ENCODE results near the gene GPR180.

Gene GPR180

GRCh38 chr13:94679614-94680013, 78.0 kb downstream of the GPR180 start:
- H3K4me3 ChIP-seq (ENCODE audit: low read length, poor library complexity, severe bottlenecking), result no peak overlapping the region
- H3K36me3 ChIP-seq (ENCODE audit: insufficient read depth, low read length), result no peaks in the 10 kb centered on the region
- H3K9ac ChIP-seq (ENCODE audit: low read depth, low read length, poor library complexity, severe bottlenecking), result no peak overlapping the region
- TF ChIP-seq EZH2phosphoT487 (IDR thresholded peaks at IDR 0.05; ENCODE audit: borderline replicate concordance) (no peak), CTCF (conservative IDR thresholded peaks at IDR 0.05; ENCODE audit: low read length) (no peak)
- H3K9me3 ChIP-seq (ENCODE audit: insufficient read depth, low read depth, low read length), result no peaks in the 10 kb centered on the region
- no peaks in the 10 kb centered on the region for H3F3A ChIP-seq (ENCODE audit: low read depth)
- H4K20me1 ChIP-seq (ENCODE audit: insufficient read depth, low read length, poor library complexity, severe bottlenecking), result no peaks in the 10 kb centered on the region
- H3K79me2 ChIP-seq (ENCODE audit: insufficient read depth, low read length), result no peaks in the 10 kb centered on the region
- H3K27me3 ChIP-seq (ENCODE audit: insufficient read depth, low read length, poor library complexity, severe bottlenecking), result no peaks in the 10 kb centered on the region
- no peaks in the 10 kb centered on the region for H3K9me2 ChIP-seq (replicated peaks; ENCODE audit: low read depth, low read length)
- H3K4me1 ChIP-seq (ENCODE audit: insufficient read depth, low read length, poor library complexity, severe bottlenecking), result no peaks in the 10 kb centered on the region
- H2AFZ ChIP-seq (ENCODE audit: low read length), result no peak overlapping the region
- H3K4me2 ChIP-seq (ENCODE audit: low read depth, low read length, poor library complexity, severe bottlenecking), result no peak overlapping the region

- Histone ChIP-seq H3K4me1 (ENCODE audit: insufficient read depth, low read length, poor library complexity, severe bottlenecking) (no peaks in the 10 kb centered on the region), H3K4me2 (ENCODE audit: low read depth, low read length, poor library complexity, severe bottlenecking) (no peak overlapping the region), H3K9me2 (replicated peaks; ENCODE audit: low read depth, low read length) (no peaks in the 10 kb centered on the region), H3K9ac (ENCODE audit: low read depth, low read length, poor library complexity, severe bottlenecking) (no peak overlapping the region), H3K79me2 (ENCODE audit: insufficient read depth, low read length) (no peaks in the 10 kb centered on the region), H3K36me3 (ENCODE audit: insufficient read depth, low read length) (no peaks in the 10 kb centered on the region), H2AFZ (ENCODE audit: low read length) (no peak overlapping the region), H3K4me3 (ENCODE audit: low read length, poor library complexity, severe bottlenecking) (no peak overlapping the region), H4K20me1 (ENCODE audit: insufficient read depth, low read length, poor library complexity, severe bottlenecking) (no peaks in the 10 kb centered on the region), H3F3A (ENCODE audit: low read depth) (no peaks in the 10 kb centered on the region), H3K9me3 (ENCODE audit: insufficient read depth, low read depth, low read length) (no peaks in the 10 kb centered on the region), H3K27me3 (ENCODE audit: insufficient read depth, low read length, poor library complexity, severe bottlenecking) (no peaks in the 10 kb centered on the region)
- TF ChIP-seq EZH2phosphoT487 (IDR thresholded peaks at IDR 0.05; ENCODE audit: borderline replicate concordance) (no peak), CTCF (conservative IDR thresholded peaks at IDR 0.05; ENCODE audit: low read length) (no peak)
Measured at GRCh38 chr13:94682229-94682628, 80.6 kb downstream of the GPR180 start.

GRCh38 chr13:94683409-94683808, 81.8 kb downstream of the GPR180 start:
- Histone ChIP-seq H3K79me2 (ENCODE audit: insufficient read depth, low read length) (no peaks in the 10 kb centered on the region), H3F3A (ENCODE audit: low read depth) (no peaks in the 10 kb centered on the region), H3K9me3 (ENCODE audit: insufficient read depth, low read depth, low read length) (no peaks in the 10 kb centered on the region), H3K36me3 (ENCODE audit: insufficient read depth, low read length) (no peaks in the 10 kb centered on the region), H3K9me2 (replicated peaks; ENCODE audit: low read depth, low read length) (no peaks in the 10 kb centered on the region), H3K4me2 (ENCODE audit: low read depth, low read length, poor library complexity, severe bottlenecking) (no peak overlapping the region), H3K9ac (ENCODE audit: low read depth, low read length, poor library complexity, severe bottlenecking) (no peak overlapping the region), H3K27me3 (ENCODE audit: insufficient read depth, low read length, poor library complexity, severe bottlenecking) (no peaks in the 10 kb centered on the region), H3K4me1 (ENCODE audit: insufficient read depth, low read length, poor library complexity, severe bottlenecking) (no peaks in the 10 kb centered on the region), H2AFZ (ENCODE audit: low read length) (no peak overlapping the region), H4K20me1 (ENCODE audit: insufficient read depth, low read length, poor library complexity, severe bottlenecking) (no peaks in the 10 kb centered on the region), H3K4me3 (ENCODE audit: low read length, poor library complexity, severe bottlenecking) (no peak overlapping the region)
- no peak for TF ChIP-seq EZH2phosphoT487 (IDR thresholded peaks at IDR 0.05; ENCODE audit: borderline replicate concordance)
- TF ChIP-seq CTCF (conservative IDR thresholded peaks at IDR 0.05; ENCODE audit: low read length), result no peak

Measured in Loucy (cell line).